ENCODE measurements around the gene AP4B1.
"Not testable (repeated sequence)": the region's sequence is repeated elsewhere in the genome, so short reads cannot be mapped to it uniquely, and the experiment has no call there.

AP4B1 gene

GRCh38 chr1:113904674-113905434 is at the start of gene AP4B1, which contains the start of gene DCLRE1B:
Gene AP4B1 (minus strand): TSS chr1:113904799. CDS start chr1:113904717, 82 bp downstream.
Gene DCLRE1B (plus strand): TSS chr1:113905326. CDS start chr1:113905587, 261 bp downstream.
- DNase-seq (ENCODE audit: low read depth), result peak; percentile 99

- DNase-seq (ENCODE audit: low read depth), result no peak
Measured at GRCh38 chr1:113951719-113952118, 47.1 kb upstream of the AP4B1 start.

GRCh38 chr1:113950908-113951307 is 46.3 kb upstream of the AP4B1 start:
- DNase-seq (ENCODE audit: low read depth), result no peak

- DNase-seq (ENCODE audit: low read depth), result no peak
Measured at GRCh38 chr1:113949007-113949406, 44.4 kb upstream of the AP4B1 start.

GRCh38 chr1:113948151-113948550 is 43.6 kb upstream of the AP4B1 start:
- DNase-seq (ENCODE audit: low read depth), result not testable (repeated sequence)

GRCh38 chr1:113947388-113948107 is 42.9 kb upstream of the AP4B1 start:
- DNase-seq (ENCODE audit: low read depth), result no peak

GRCh38 chr1:113946678-113947387 is 42.2 kb upstream of the AP4B1 start:
- DNase-seq (ENCODE audit: low read depth), result no peak

- DNase-seq (ENCODE audit: low read depth), result no peak
Measured at GRCh38 chr1:113946112-113946511, 41.5 kb upstream of the AP4B1 start.

- no peak for DNase-seq (ENCODE audit: low read depth)
Measured at GRCh38 chr1:113945329-113945728, 40.7 kb upstream of the AP4B1 start.

- no peak for DNase-seq (ENCODE audit: low read depth)
Measured at GRCh38 chr1:113943028-113943811, 38.6 kb upstream of the AP4B1 start.

GRCh38 chr1:113942527-113942926 is 37.9 kb upstream of the AP4B1 start:
- DNase-seq (ENCODE audit: low read depth), result no peak

- no peak for DNase-seq (ENCODE audit: low read depth)
Measured at GRCh38 chr1:113941245-113941559, 36.6 kb upstream of the AP4B1 start.

- no peak for DNase-seq (ENCODE audit: low read depth)
Measured at GRCh38 chr1:113940365-113941244, 36.0 kb upstream of the AP4B1 start.

GRCh38 chr1:113938192-113938591 is 33.6 kb upstream of the AP4B1 start:
- no peak for DNase-seq (ENCODE audit: low read depth)

GRCh38 chr1:113937146-113937545 is 32.5 kb upstream of the AP4B1 start:
- no peak for DNase-seq (ENCODE audit: low read depth)

- no peak for DNase-seq (ENCODE audit: low read depth)
Measured at GRCh38 chr1:113935970-113936369, 31.4 kb upstream of the AP4B1 start.

GRCh38 chr1:113935176-113935575 is 30.6 kb upstream of the AP4B1 start:
- DNase-seq (ENCODE audit: low read depth), result no peak

- no peak for DNase-seq (ENCODE audit: low read depth)
Measured at GRCh38 chr1:113934511-113935055, 30.0 kb upstream of the AP4B1 start.

- no peak for DNase-seq (ENCODE audit: low read depth)
Measured at GRCh38 chr1:113934006-113934405, 29.4 kb upstream of the AP4B1 start.

- DNase-seq (ENCODE audit: low read depth), result peak; percentile 33
Measured at GRCh38 chr1:113931451-113931851, 26.9 kb upstream of the AP4B1 start.

Measured in stromal cell of bone marrow (primary cell).